GM19455 (cell line): ENCODE measurements around the gene PIEZO2.
"Not testable (repeated sequence)": the region's sequence is repeated elsewhere in the genome, so short reads cannot be mapped to it uniquely, and the experiment has no call there.

Experiments
- ATAC-seq: cut with Tn5 transposase; IDR thresholded peaks from one replicate; pipeline ENCODE4 v1.9.1; 2021; ENCODE audit not compliant: unreplicated experiment

Gene PIEZO2

GRCh38 chr18:10642915-10643524, 506.3 kb downstream of the PIEZO2 start:
- not testable (repeated sequence) for ATAC-seq

DNA sequence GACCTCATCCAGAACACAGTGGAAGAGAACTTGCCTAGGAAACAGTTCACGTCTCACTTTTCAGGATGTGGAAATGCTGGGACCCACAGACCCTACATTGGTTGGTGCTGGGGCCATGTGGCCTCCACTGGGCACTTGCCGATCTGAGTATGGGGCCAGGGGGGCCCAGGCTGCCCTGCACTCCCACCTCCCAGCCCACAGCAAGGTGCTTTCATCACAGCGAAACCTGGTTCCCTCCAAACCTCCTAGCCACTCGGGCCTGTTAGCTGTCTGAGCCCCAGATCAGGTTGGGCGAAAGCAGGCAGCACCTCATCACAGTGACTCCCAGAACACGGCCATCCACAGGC, 510.9 kb downstream of the PIEZO2 start:
- ATAC-seq: not testable (repeated sequence)

- not testable (repeated sequence) for ATAC-seq
Observed at GRCh38 chr18:10637858-10638538, 511.4 kb downstream of the PIEZO2 start.

GRCh38 chr18:10629076-10629475, 520.3 kb downstream of the PIEZO2 start:
- peak; percentile 91 for ATAC-seq

DNA sequence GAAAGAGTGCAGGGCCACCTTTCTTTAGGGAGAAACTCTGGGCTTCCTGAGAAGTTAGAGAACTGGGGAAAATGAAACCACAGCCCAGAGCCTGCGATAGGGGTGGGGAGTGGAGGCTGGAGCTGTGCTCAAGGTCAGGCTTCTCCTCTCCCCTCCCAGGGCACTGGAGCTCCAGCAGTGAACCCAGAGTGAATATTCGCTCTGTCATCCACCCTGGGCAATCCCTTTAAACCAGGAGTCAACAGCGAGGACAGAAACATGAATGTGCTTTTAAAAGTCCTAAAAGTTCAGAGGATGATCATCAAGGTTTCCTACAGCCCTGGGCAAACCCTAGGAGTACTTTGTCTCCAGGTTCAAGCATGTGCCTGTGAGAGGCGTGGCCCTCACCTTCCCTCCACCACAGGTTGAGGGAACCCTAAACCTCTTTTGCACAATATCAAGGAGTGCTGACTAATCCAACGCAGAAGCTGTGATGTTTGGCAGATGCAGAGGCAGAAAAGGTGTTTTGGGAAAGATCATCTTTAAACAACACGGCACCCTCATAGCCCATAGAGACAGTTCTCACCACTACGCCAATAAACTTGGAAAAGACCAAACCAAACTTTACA, 522.7 kb downstream of the PIEZO2 start:
- ATAC-seq: not testable (repeated sequence)

DNA sequence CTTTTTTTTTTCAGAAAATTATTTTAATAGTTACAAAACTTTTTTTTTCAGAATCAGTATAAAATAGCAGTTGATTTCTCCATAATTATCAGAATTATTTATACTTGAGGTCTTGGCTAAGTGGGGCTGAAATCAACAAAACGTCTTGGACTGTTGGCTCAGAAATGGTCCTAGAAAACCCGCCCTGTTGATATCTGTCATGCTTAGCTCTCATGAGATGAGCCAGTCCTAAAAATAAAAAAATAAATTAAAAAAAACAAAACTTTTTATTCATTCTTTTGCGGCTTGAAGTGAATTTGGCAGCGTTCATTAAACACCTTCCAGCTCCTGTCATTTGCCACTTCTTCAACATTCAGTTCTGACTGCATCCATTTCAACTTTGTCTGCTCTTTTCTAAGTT, 525.8 kb downstream of the PIEZO2 start:
- ATAC-seq: not testable (repeated sequence)

- ATAC-seq: not testable (repeated sequence)
Observed at GRCh38 chr18:10622982-10623381, 526.4 kb downstream of the PIEZO2 start.

- ATAC-seq: not testable (repeated sequence)
Observed at GRCh38 chr18:10620670-10621329, 528.6 kb downstream of the PIEZO2 start.
